ENCODE measurements around the gene TAPT1. TPM values are rescaled to one million over a fixed set of nuclear protein-coding genes. Genes with fewer than 3 reads are reported as not detected.

TAPT1 gene
- polyA plus RNA-seq, 3 donors, result 30.9 to 44.8 (median 42.7) TPM

DNA sequence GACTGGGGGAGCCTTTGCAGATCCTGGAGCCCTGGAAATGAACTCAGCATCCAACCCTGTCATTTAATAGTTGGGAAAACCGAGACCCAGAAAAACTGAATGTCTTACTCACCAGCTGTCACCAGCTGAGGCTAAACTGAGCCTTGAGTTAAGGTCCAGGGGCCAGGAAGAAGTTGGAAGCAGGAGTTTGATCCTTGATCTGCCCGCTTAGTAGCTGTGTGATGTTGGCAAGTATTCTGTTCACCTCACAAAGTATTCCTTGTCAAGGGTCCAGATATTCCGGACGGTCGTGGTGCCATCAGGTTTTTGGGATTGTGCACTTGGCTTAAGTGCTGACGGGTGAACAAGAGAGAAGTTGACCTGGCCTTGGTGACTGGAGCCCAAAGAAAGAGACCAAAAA, 111.7 kb downstream of the TAPT1 start:
- DNase-seq, result no peak

- DNase-seq, result no peak
Measured at GRCh38 chr4:16113741-16114140, 112.5 kb downstream of the TAPT1 start.

- no peak for DNase-seq
Measured at GRCh38 chr4:16111533-16111932, 114.7 kb downstream of the TAPT1 start.

DNA sequence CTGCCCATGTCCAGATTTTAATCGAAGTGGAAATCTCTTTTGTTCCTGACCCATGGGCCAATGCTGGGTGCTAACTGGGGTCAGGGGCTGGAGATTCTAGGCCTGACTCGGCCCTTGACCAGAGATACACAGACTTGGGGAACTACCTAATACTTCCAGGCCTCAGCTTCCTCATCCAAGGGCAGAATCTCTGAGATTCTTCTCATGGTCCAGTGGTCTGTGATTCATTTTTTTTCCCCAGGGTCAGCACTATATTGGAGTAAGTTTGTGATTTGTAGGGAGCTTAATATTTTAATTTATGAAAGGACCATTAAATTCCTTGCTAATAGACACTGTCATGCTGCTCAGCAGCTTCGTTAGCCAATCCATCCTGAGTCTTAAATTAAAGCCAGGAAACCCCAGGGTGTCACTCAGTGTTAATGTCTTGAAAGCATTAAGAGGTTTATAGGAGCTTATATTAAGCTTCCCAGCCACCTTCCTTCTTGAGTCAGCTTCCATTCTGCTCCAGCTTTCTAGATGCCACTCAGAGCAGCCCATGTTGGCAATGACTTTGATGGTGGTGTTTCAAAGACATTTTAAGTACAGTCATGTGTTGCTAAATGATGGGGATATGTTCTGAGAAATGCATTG, 115.5 kb downstream of the TAPT1 start:
- DNase-seq, result no peak

Other genes starting within 250 kb of the TAPT1 start
- 10 to 100 TPM; 30.6 to 59.3 (median 42.9) TPM for gene PROM1, start 142.4 kb downstream of the TAPT1 start, polyA plus RNA-seq (ENCODE audit: insufficient read length in 3 of 3)